SK-N-SH treated with all-trans-retinoic acid at 6 μM for 48 hours (cell line): ENCODE measurements around the gene IL36RN.

Experiments
- ATAC-seq: fragments of 200-7000 bp; cut with Tn5 transposase; 3 replicates; pipeline ENCODE4 v1.9.1; 2020; ENCODE audit warnings: mild to moderate bottlenecking, moderate library complexity
- ARNTL ChIP-seq: fragments of 450-650 bp; formaldehyde crosslinking; IDR thresholded peaks from 2 replicates; pipeline ENCODE4 v1.5.0; 2020; ENCODE audit warnings: low read depth, mild to moderate bottlenecking, moderate library complexity, borderline replicate concordance
- BACH2 ChIP-seq: fragments of 250-450 bp; sonication (Bioruptor Pico); IDR thresholded peaks from 2 replicates; pipeline ENCODE4 v1.9.0; 2021; ENCODE audit warnings: mild to moderate bottlenecking, borderline replicate concordance
- CSDC2 ChIP-seq: fragments of 250-450 bp; sonication (Bioruptor Pico); IDR thresholded peaks from 2 replicates; pipeline ENCODE4 v1.5.0; 2020; ENCODE audit warnings: mild to moderate bottlenecking, moderate library complexity
- ESRRG ChIP-seq: fragments of 250-450 bp; sonication (Bioruptor Pico); IDR thresholded peaks from 2 replicates; pipeline ENCODE4 v1.6.1; 2021; ENCODE audit warnings: mild to moderate bottlenecking
- GLIS3 ChIP-seq: fragments of 250-450 bp; sonication (Bioruptor Pico); IDR thresholded peaks from 2 replicates; pipeline ENCODE4 v1.5.0; 2020; ENCODE audit warnings: mild to moderate bottlenecking, moderate library complexity
- ISL1 ChIP-seq: fragments of 250-450 bp; sonication (Bioruptor Pico); IDR thresholded peaks from 2 replicates; pipeline ENCODE4 v2.1.2; 2022; ENCODE audit warnings: mild to moderate bottlenecking, moderate library complexity
- OSR1 ChIP-seq: fragments of 250-450 bp; sonication (Bioruptor Pico); IDR thresholded peaks from 2 replicates; pipeline ENCODE4 v1.8.0; 2022; ENCODE audit warnings: moderate library complexity, mild to moderate bottlenecking, inconsistent platforms
- POU6F1 ChIP-seq: fragments of 250-450 bp; sonication (Bioruptor Pico); IDR thresholded peaks from 2 replicates; pipeline ENCODE4 v1.8.0; 2021; ENCODE audit warnings: low read depth, mild to moderate bottlenecking, moderate library complexity, borderline replicate concordance
- PPARA ChIP-seq: fragments of 250-450 bp; sonication (Bioruptor Pico); IDR thresholded peaks from 2 replicates; pipeline ENCODE4 v1.5.0; 2020; ENCODE audit warnings: mild to moderate bottlenecking, borderline replicate concordance
- RARB ChIP-seq: fragments of 250-450 bp; sonication (Bioruptor Pico); IDR thresholded peaks from 2 replicates; pipeline ENCODE4 v1.8.0; 2021; ENCODE audit warnings: mild to moderate bottlenecking, moderate library complexity
- TCF4 ChIP-seq: fragments of 250-450 bp; sonication (Bioruptor Pico); IDR thresholded peaks from 2 replicates; pipeline ENCODE4 v1.8.0; 2021; ENCODE audit warnings: mild to moderate bottlenecking, moderate library complexity, borderline replicate concordance
- TOX ChIP-seq: fragments of 250-450 bp; sonication (Bioruptor Pico); IDR thresholded peaks from 2 replicates; pipeline ENCODE4 v1.8.0; 2021; ENCODE audit warnings: mild to moderate bottlenecking, moderate library complexity, borderline replicate concordance
- TSHZ2 ChIP-seq: fragments of 250-450 bp; sonication (Bioruptor Pico); IDR thresholded peaks from 2 replicates; pipeline ENCODE4 v1.5.0; 2020; ENCODE audit warnings: mild to moderate bottlenecking, moderate library complexity
- ZC3H10 ChIP-seq: fragments of 250-450 bp; sonication (Bioruptor Pico); IDR thresholded peaks from 2 replicates; pipeline ENCODE4 v1.5.1; 2021; ENCODE audit warnings: mild to moderate bottlenecking, moderate library complexity
- ZFP3 ChIP-seq: fragments of 250-450 bp; sonication (Bioruptor Pico); IDR thresholded peaks from 2 replicates; pipeline ENCODE4 v1.5.0; 2020; ENCODE audit warnings: mild to moderate bottlenecking, moderate library complexity
- ZFP30 ChIP-seq: fragments of 450-650 bp; formaldehyde crosslinking; IDR thresholded peaks from 2 replicates; pipeline ENCODE4 v1.5.0; 2022; ENCODE audit warnings: mild to moderate bottlenecking, moderate library complexity
- ZNF565 ChIP-seq: fragments of 450-650 bp; formaldehyde crosslinking; conservative IDR thresholded peaks from 2 replicates; pipeline ENCODE4 v1.5.0; 2020; ENCODE audit warnings: low read depth, mild to moderate bottlenecking, moderate library complexity
- ZNF8 ChIP-seq: fragments of 450-650 bp; formaldehyde crosslinking; IDR thresholded peaks from 2 replicates; pipeline ENCODE4 v1.5.0; 2020; ENCODE audit warnings: mild to moderate bottlenecking, moderate library complexity
- TF ChIP-seq, protein P1 (sequence below): fragments of 250-450 bp; sonication (Bioruptor Pico); IDR thresholded peaks from 2 replicates; pipeline ENCODE4 v1.5.1; 2021; ENCODE audit warnings: mild to moderate bottlenecking, moderate library complexity
- TF ChIP-seq, protein P2 (sequence below): fragments of 250-450 bp; sonication (Bioruptor Pico); IDR thresholded peaks from 2 replicates; pipeline ENCODE4 v1.5.1; 2020; ENCODE audit warnings: low read depth, mild to moderate bottlenecking, moderate library complexity
- TF ChIP-seq, protein P3 (sequence below): fragments of 250-450 bp; sonication (Bioruptor Pico); IDR thresholded peaks from 2 replicates; pipeline ENCODE4 v1.8.0; 2020; ENCODE audit warnings: mild to moderate bottlenecking, moderate library complexity, borderline replicate concordance

Gene IL36RN

DNA sequence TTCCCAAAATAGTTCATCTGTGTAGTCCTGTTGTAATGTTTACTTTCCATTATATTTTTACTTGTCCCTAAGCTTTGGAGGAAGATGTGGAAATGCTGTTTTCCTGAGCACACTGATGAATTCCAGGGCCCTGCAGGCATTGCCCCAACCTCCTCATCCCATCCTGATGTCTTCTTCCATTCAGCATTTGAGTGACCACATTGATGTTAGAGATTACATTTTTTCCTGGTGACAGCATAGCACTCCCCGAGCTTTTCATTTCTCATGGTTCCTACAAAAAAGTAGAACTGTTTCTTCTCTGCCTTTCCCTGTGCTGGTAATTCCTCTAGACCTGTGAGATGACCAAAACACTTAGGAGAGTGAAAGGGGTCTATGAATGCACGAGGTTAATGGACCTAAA, 48.9 kb upstream of the IL36RN start:
- ATAC-seq, result no peak
- TF ChIP-seq ISL1 (CRISPR knock-in tag), result no peak
- TF ChIP-seq GLIS3 (CRISPR knock-in tag), result no peak
- no peak for TF ChIP-seq ZNF565
- no peak for TF ChIP-seq ZFP30
- TF ChIP-seq OSR1 (CRISPR knock-in tag), result no peak
- TF ChIP-seq ZC3H10 (CRISPR knock-in tag), result no peak
- TF ChIP-seq, protein P1, sequence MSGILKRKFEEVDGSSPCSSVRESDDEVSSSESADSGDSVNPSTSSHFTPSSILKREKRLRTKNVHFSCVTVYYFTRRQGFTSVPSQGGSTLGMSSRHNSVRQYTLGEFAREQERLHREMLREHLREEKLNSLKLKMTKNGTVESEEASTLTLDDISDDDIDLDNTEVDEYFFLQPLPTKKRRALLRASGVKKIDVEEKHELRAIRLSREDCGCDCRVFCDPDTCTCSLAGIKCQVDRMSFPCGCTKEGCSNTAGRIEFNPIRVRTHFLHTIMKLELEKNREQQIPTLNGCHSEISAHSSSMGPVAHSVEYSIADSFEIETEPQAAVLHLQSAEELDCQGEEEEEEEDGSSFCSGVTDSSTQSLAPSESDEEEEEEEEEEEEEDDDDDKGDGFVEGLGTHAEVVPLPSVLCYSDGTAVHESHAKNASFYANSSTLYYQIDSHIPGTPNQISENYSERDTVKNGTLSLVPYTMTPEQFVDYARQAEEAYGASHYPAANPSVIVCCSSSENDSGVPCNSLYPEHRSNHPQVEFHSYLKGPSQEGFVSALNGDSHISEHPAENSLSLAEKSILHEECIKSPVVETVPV, result no peak
- TF ChIP-seq, protein P2, sequence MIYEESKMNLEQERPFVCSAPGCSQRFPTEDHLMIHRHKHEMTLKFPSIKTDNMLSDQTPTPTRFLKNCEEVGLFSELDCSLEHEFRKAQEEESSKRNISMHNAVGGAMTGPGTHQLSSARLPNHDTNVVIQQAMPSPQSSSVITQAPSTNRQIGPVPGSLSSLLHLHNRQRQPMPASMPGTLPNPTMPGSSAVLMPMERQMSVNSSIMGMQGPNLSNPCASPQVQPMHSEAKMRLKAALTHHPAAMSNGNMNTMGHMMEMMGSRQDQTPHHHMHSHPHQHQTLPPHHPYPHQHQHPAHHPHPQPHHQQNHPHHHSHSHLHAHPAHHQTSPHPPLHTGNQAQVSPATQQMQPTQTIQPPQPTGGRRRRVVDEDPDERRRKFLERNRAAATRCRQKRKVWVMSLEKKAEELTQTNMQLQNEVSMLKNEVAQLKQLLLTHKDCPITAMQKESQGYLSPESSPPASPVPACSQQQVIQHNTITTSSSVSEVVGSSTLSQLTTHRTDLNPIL (CRISPR knock-in tag), result no peak
- TF ChIP-seq ZFP3, result no peak
- TF ChIP-seq PPARA (CRISPR knock-in tag), result no peak
- no peak for TF ChIP-seq TSHZ2 (CRISPR knock-in tag)
- no peak for TF ChIP-seq ESRRG (CRISPR knock-in tag)
- no peak for TF ChIP-seq BACH2 (CRISPR knock-in tag)
- no peak for TF ChIP-seq TOX (CRISPR knock-in tag)
- TF ChIP-seq, protein P3, sequence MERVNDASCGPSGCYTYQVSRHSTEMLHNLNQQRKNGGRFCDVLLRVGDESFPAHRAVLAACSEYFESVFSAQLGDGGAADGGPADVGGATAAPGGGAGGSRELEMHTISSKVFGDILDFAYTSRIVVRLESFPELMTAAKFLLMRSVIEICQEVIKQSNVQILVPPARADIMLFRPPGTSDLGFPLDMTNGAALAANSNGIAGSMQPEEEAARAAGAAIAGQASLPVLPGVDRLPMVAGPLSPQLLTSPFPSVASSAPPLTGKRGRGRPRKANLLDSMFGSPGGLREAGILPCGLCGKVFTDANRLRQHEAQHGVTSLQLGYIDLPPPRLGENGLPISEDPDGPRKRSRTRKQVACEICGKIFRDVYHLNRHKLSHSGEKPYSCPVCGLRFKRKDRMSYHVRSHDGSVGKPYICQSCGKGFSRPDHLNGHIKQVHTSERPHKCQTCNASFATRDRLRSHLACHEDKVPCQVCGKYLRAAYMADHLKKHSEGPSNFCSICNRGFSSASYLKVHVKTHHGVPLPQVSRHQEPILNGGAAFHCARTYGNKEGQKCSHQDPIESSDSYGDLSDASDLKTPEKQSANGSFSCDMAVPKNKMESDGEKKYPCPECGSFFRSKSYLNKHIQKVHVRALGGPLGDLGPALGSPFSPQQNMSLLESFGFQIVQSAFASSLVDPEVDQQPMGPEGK (CRISPR knock-in tag), result no peak
- TF ChIP-seq POU6F1 (CRISPR knock-in tag), result no peak
- TF ChIP-seq ARNTL, result no peak
- no peak for TF ChIP-seq RARB (CRISPR knock-in tag)
- TF ChIP-seq TCF4 (CRISPR knock-in tag), result no peak
- no peak for TF ChIP-seq ZNF8 (CRISPR knock-in tag)

GRCh38 chr2:113011108-113011507, 47.9 kb upstream of the IL36RN start:
- TF ChIP-seq CSDC2 (CRISPR knock-in tag) (no peak), RARB (CRISPR knock-in tag) (no peak), POU6F1 (CRISPR knock-in tag) (no peak), ZFP3 (no peak), TOX (CRISPR knock-in tag) (no peak)
- TF ChIP-seq, protein P1, result no peak
- no peak for ATAC-seq
